ENCODE measurements around the gene AKAP12.

- TF ChIP-seq CTCF (IDR thresholded peaks at IDR 0.05) (no peak), POLR2A (IDR thresholded peaks at IDR 0.05) (no peak)
These were observed 78.2 kb downstream of the AKAP12 start for GRCh38 chr6:151317995-151318365.
